Measurements from ENCODE around the gene RAB3GAP1. TPM values are rescaled to one million over a fixed set of nuclear protein-coding genes. Genes with fewer than 3 reads are reported as not detected.

RAB3GAP1 gene
- total RNA-seq, 1 experiment from 2014 or later = 42.3 TPM

Other genes with a start within 250 kb of the RAB3GAP1 start
- not detected in 2 replicates for gene ACMSD, start 213.7 kb upstream of the RAB3GAP1 start, total RNA-seq (2014; rRNA removed; shearing (Covaris generic))
- gene CCNT2, start 133.5 kb upstream of the RAB3GAP1 start, total RNA-seq (2014; rRNA removed; shearing (Covaris generic)) = 16.3 and 22.8 TPM in 2 replicates
- not detected in 2 replicates for gene MAP3K19, start 4.8 kb upstream of the RAB3GAP1 start, total RNA-seq (2014; rRNA removed; shearing (Covaris generic))